Naive thymus-derived CD4-positive, alpha-beta T cell (primary cell): ENCODE results near the gene RAD54L2. TPM values are rescaled to one million over a fixed set of nuclear protein-coding genes. Genes with fewer than 3 reads are reported as not detected.
"Not testable (repeated sequence)": the region's sequence is repeated elsewhere in the genome, so short reads cannot be mapped to it uniquely, and the experiment has no call there.

ENCODE experiments used
- ATAC-seq: fragments of 150-1000 bp; cut with Tn5 transposase; 2 replicates; pipeline ENCODE4 v1.10.0; 2021; ENCODE audit warnings: mild to moderate bottlenecking, moderate library complexity
- CTCF ChIA-PET: fragments of 350-600 bp; sonication (Branson Sonifier 250); formaldehyde crosslinking; loops from one replicate; lab custom pipeline; 2021; ENCODE audit warnings: antibody characterized with exemption; lab: Charles Lee
- POLR2A ChIA-PET: fragments of 350-600 bp; sonication (Branson Sonifier 250); formaldehyde crosslinking; loops from one replicate; lab custom pipeline; 2021; ENCODE audit warnings: antibody characterized with exemption, inconsistent platforms; lab: Charles Lee
- DNase-seq, 9 donors: peaks; one replicate each; pipeline versions ENCODE4 v3.0.0 to v3.0.0-alpha.2; 2020 to 2022; ENCODE audit warnings: mixed read lengths in 1 of 9
- H3K27ac ChIP-seq: one replicate; pipeline ENCODE4 v1.7.0; 2013; ENCODE audit warnings: mild to moderate bottlenecking, low read depth, low read length, moderate library complexity
- H3K27me3 ChIP-seq, 2 donors: one replicate each; pipeline ENCODE4 v1.7.0; 2013; ENCODE audit warnings: low read length in 2 of 2, mild to moderate bottlenecking in 2 of 2, moderate library complexity in 2 of 2; ENCODE audit not compliant: control insufficient read depth in 2 of 2, insufficient read depth in 2 of 2
- H3K36me3 ChIP-seq, 3 experiments: 1 replicate in 2 of 3; 2 replicates in 1 of 3; pipeline ENCODE4 v1.7.0; 2013; ENCODE audit warnings: low read length in 3 of 3, mild to moderate bottlenecking in 3 of 3, moderate library complexity in 1 of 3; ENCODE audit not compliant: insufficient read depth in 3 of 3, control insufficient read depth in 2 of 3
- H3K4me1 ChIP-seq, 2 donors: one replicate each; pipeline ENCODE4 v1.7.0; 2013; ENCODE audit warnings: low read length in 2 of 2, mild to moderate bottlenecking in 2 of 2, moderate library complexity in 1 of 2; ENCODE audit not compliant: control insufficient read depth in 2 of 2, insufficient read depth in 2 of 2
- H3K4me3 ChIP-seq: 2 replicates; pipeline ENCODE4 v1.7.0; 2013; ENCODE audit warnings: mild to moderate bottlenecking, low read length
- H3K9me3 ChIP-seq, 3 experiments: 1 replicate in 2 of 3; 2 replicates in 1 of 3; pipeline ENCODE4 v1.7.0; 2013; ENCODE audit warnings: low read length in 3 of 3; ENCODE audit not compliant: control insufficient read depth in 2 of 3
- H3K27ac Mint-ChIP-seq, 9 donors: one replicate each; pipeline ENCODE4 v1.8.0; 2020 to 2022; ENCODE audit warnings: mixed read lengths in 9 of 9, mild to moderate bottlenecking in 8 of 9, moderate library complexity in 5 of 9, inconsistent platforms in 2 of 9
- H3K27me3 Mint-ChIP-seq, 5 donors: one replicate each; pipeline ENCODE4 v1.8.0; 2021 to 2022; ENCODE audit warnings: mixed read lengths in 5 of 5, mild to moderate bottlenecking in 1 of 5
- H3K36me3 Mint-ChIP-seq, 5 donors: one replicate each; pipeline ENCODE4 v1.8.0; 2020 to 2022; ENCODE audit warnings: mixed read lengths in 5 of 5, mild to moderate bottlenecking in 3 of 5, inconsistent platforms in 1 of 5
- H3K4me1 Mint-ChIP-seq, 7 donors: one replicate each; pipeline ENCODE4 v1.8.0; 2020 to 2022; ENCODE audit warnings: mixed read lengths in 7 of 7, mild to moderate bottlenecking in 3 of 7, inconsistent platforms in 1 of 7
- H3K4me3 Mint-ChIP-seq, 10 donors: one replicate each; pipeline ENCODE4 v1.8.0; 2020 to 2022; ENCODE audit warnings: mild to moderate bottlenecking in 10 of 10, mixed read lengths in 10 of 10, moderate library complexity in 6 of 10, inconsistent platforms in 2 of 10
- H3K9me3 Mint-ChIP-seq, 11 donors: one replicate each; pipeline ENCODE4 v1.8.0; 2020 to 2022; ENCODE audit warnings: mixed read lengths in 11 of 11, mild to moderate bottlenecking in 4 of 11, inconsistent platforms in 1 of 11, moderate library complexity in 1 of 11
- intact Hi-C, 2 donors: fragments of 100-400 bp; cut with micrococcal nuclease; formaldehyde crosslinking; loops; one replicate each; pipeline ENCODE4 v1.15.1; 2023
- polyA plus RNA-seq, 2 donors: library from polyadenylated mRNA; unstranded; fragments of 300-500 nt; fragmentation: Illumina TruSeq; gene quantifications; one replicate each; pipeline ENCODE4 v1.2.3, GENCODE V29; 2021
- total RNA-seq, 6 experiments: library from RNA in 5 of 6; stranded (reverse) in 5 of 6; gene quantifications; 1 replicate in 5 of 6; 2 replicates in 1 of 6; pipeline ENCODE4 v1.2.3 and lab custom pipeline; 2021 to 2026

Gene RAD54L2
- total and polyA plus RNA-seq, 7 experiments from 2014 or later, result 11.2 to 45.2 (median 38.2) TPM

DNA sequence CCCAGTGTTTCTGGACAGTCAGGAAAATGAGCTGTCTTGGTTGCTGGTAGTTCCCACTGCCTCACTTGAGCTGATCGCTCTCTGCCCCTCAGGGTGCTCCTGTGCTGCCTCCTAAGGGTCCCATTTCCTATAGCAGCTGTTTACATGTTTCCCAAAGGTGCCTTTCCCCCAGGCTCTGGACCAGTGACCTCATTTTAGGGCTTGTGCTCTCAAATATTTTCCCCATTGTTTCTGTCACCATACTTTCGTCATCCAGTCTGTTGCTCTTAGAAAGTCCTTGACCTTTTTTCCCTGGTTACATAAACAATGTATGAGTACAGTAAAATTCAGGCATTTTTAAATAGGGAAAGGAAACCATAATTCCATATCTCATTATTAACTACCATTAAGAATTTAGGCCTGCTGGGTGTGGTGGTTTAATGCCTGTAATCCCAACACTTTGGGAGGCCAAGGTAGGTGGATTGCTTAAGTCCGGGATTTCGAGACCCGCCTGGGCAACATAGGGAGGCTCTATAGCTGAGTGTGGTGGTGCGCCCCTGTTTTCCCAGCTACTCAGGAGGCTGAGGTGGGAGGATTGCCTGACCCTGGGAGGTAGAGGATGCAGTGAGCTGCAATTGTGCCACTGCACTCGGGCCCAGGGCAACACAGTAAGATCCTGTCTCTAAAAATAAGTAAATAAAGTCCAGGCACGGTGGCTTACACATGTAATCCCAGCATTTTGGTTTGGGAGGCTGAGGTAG is 11.7 kb downstream of the RAD54L2 start:
- H3K4me1 Mint-ChIP-seq, result peaks cover 0 to 3% (median 0%) of the 10 kb centered on the region in 7 donors
- intact Hi-C loops, result no loop called here

DNA sequence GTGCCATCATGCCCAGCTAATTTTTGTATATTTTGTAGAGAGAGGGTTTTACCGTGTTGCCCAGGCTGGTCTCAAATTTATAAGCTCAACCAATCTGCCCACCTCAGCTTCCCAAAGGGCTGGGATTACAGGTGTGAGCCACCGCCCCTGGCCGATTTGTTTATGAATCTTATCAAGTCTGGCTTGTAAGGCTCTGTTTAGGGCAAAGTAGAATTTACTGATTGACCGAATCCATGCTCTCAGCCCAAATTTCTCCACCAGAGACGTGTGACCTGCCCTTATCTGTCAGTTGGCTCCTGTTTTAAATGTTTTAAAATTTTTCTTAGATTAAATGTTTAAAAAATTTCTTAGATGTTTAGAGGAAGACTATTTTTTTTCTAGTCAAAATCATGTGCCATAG is 19.5 kb downstream of the RAD54L2 start:
- ChIA-PET CTCF (no interaction called here), POLR2A (no interaction called here)
- DNase-seq (no peak), ATAC-seq (no peak)
- Histone ChIP-seq H3K9me3 (no peaks in the 10 kb centered on the region), H3K27me3 (no peaks in the 10 kb centered on the region), H3K4me3 (no peak overlapping the region), H3K36me3 (peaks cover 0 to 35% (median 0%) of the 10 kb centered on the region in 3 experiments), H3K27ac (no peak overlapping the region), H3K4me1 (no peaks in the 10 kb centered on the region)
- no peak overlapping the region for H3K27ac Mint-ChIP-seq
- H3K27me3 Mint-ChIP-seq, result no peaks in the 10 kb centered on the region
- H3K4me1 Mint-ChIP-seq, result peaks cover 3 to 15% (median 8%) of the 10 kb centered on the region in 7 donors
- no peaks in the 10 kb centered on the region for H3K9me3 Mint-ChIP-seq
- peaks cover 0 to 23% (median 11%) of the 10 kb centered on the region in 5 donors for H3K36me3 Mint-ChIP-seq
- no peak overlapping the region for H3K4me3 Mint-ChIP-seq
- intact Hi-C loops, result no loop called here

More for the DNA sequence above, 11.7 kb downstream of the RAD54L2 start:
- no peaks in the 10 kb centered on the region for H3K9me3 Mint-ChIP-seq
- H3K27ac Mint-ChIP-seq, result peak overlapping the region in 2 of 9 donors; percentile 14 to 41
- Histone ChIP-seq H3K9me3 (no peaks in the 10 kb centered on the region), H3K27me3 (no peaks in the 10 kb centered on the region), H3K36me3 (peaks cover 0 to 34% (median 0%) of the 10 kb centered on the region in 3 experiments), H3K27ac (no peak overlapping the region), H3K4me3 (no peak overlapping the region), H3K4me1 (no peaks in the 10 kb centered on the region)
- POLR2A ChIA-PET, result interaction anchor here (0.6 to 1.2 kb wide), 2 partner anchors 49 to 872 kb away, joined by 3 read pairs; no protein-coding TSS in a partner anchor
- CTCF ChIA-PET, result no interaction called here
- no peak overlapping the region for H3K4me3 Mint-ChIP-seq
- ATAC-seq (no peak), DNase-seq (no peak)
- H3K36me3 Mint-ChIP-seq, result peaks cover 0 to 8% (median 0%) of the 10 kb centered on the region in 5 donors
- H3K27me3 Mint-ChIP-seq, result no peaks in the 10 kb centered on the region

DNA sequence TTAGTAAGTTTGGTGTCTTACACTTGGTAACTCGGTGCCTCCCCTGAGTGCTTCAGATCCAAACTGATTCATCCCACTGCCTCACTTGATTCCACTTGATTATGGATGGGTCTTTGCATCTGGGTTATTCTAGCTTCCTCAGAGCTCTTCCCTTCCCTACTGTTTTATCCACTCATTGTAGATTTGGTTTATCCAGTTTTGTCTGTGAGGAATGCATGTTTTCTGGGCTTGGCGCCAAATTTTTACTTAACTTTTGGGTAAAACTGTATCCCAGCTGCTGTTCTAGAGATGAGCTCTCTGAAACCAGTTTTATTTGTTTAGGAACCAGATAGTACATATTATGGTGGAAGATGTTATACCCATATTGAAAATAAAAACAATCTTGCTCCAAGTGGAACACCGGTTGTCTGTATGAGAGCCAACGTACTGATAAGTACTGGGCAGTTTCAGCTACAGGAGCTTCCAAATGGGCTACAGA is 20.9 kb downstream of the RAD54L2 start:
- CTCF ChIA-PET, result interaction anchor here (0.8 kb wide), 1 partner anchor 20 kb away, joined by 3 read pairs; no protein-coding TSS in a partner anchor
- peaks cover 0 to 27% (median 9%) of the 10 kb centered on the region in 5 donors for H3K36me3 Mint-ChIP-seq

DNA sequence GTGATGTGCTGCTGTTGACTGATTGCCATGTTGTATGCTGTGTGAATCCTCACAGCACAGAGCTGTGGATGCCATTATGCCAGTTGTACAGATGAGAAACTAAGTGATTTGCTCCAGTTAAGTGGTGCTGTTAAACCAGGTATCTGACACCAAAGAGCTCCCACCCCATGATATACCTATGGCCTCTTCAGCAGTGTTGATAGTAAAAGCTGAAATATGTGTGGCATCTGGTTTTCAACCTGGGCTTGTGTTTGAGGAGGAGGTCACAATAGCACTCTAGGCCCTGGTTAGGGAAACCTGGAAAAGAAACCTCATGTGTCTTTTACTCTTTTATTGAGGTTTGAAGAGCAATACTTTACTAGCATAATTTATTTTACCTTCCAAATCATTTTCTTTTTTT is 21.4 kb downstream of the RAD54L2 start:
- peak overlapping the region in 1 of 9 donors; percentile 21 for H3K27ac Mint-ChIP-seq
- ATAC-seq (no peak), DNase-seq (no peak)
- no peaks in the 10 kb centered on the region for H3K9me3 ChIP-seq
- CTCF ChIA-PET, result interaction anchor here (0.8 kb wide), 1 partner anchor 21 kb away, joined by 3 read pairs; no protein-coding TSS in a partner anchor
- no peaks in the 10 kb centered on the region for H3K27me3 Mint-ChIP-seq
- no peaks in the 10 kb centered on the region for H3K27me3 ChIP-seq
- peaks cover 0 to 23% (median 0%) of the 10 kb centered on the region in 3 experiments for H3K36me3 ChIP-seq
- H3K9me3 Mint-ChIP-seq, result no peaks in the 10 kb centered on the region
- H3K27ac ChIP-seq, result no peak overlapping the region
- peaks cover 6 to 25% (median 21%) of the 10 kb centered on the region in 7 donors for H3K4me1 Mint-ChIP-seq
- H3K36me3 Mint-ChIP-seq, result peaks cover 0 to 27% (median 9%) of the 10 kb centered on the region in 5 donors
- H3K4me3 ChIP-seq, result no peak overlapping the region
- POLR2A ChIA-PET, result no interaction called here
- intact Hi-C loops, result no loop called here
- H3K4me1 ChIP-seq, result no peaks in the 10 kb centered on the region
- no peak overlapping the region for H3K4me3 Mint-ChIP-seq

More for the DNA sequence above, 20.9 kb downstream of the RAD54L2 start:
- H3K4me1 Mint-ChIP-seq, result peaks cover 6 to 25% (median 21%) of the 10 kb centered on the region in 7 donors
- Histone ChIP-seq H3K4me3 (no peak overlapping the region), H3K27me3 (no peaks in the 10 kb centered on the region), H3K9me3 (no peaks in the 10 kb centered on the region), H3K36me3 (peaks cover 0 to 27% (median 0%) of the 10 kb centered on the region in 3 experiments), H3K4me1 (no peaks in the 10 kb centered on the region), H3K27ac (no peak overlapping the region)
- DNase-seq (no peak), ATAC-seq (no peak)
- H3K27ac Mint-ChIP-seq, result peak overlapping the region in 1 of 9 donors; percentile 7
- POLR2A ChIA-PET, result interaction anchor here (0.8 kb wide), 1 partner anchor 15 kb away, joined by 3 read pairs; no protein-coding TSS in a partner anchor
- no peaks in the 10 kb centered on the region for H3K9me3 Mint-ChIP-seq
- intact Hi-C loops, result no loop called here
- no peak overlapping the region for H3K4me3 Mint-ChIP-seq
- no peaks in the 10 kb centered on the region for H3K27me3 Mint-ChIP-seq

DNA sequence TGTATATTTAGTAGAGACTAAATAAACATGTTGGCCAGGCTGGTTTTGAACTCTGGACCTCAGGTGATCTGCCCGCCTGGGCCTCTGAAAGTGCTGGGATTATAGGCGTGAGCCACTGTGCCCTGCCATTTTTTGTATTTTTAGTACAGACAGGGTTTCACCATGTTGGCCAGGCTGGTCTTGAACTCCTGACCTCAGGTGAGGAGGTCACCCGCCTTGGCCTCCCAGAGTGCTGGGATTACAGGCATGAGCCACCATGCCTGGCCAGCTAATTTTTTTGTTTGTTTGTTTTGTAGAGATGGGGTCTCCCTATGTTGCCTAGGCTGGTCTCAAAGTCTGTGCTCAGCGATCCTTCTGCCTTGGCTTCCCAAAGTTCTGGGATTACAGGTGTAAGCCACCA is 23.9 kb downstream of the RAD54L2 start:
- peaks cover 0 to 29% (median 11%) of the 10 kb centered on the region in 5 donors for H3K36me3 Mint-ChIP-seq
- H3K27ac Mint-ChIP-seq, ATAC-seq, H3K4me3 Mint-ChIP-seq, intact Hi-C loops, CTCF ChIA-PET, H3K4me3 ChIP-seq, H3K9me3 ChIP-seq, H3K27me3 Mint-ChIP-seq, H3K27me3 ChIP-seq, H3K9me3 Mint-ChIP-seq, H3K4me1 ChIP-seq, DNase-seq, H3K27ac ChIP-seq: not testable (repeated sequence)
- H3K4me1 Mint-ChIP-seq, result peaks cover 6 to 40% (median 33%) of the 10 kb centered on the region in 7 donors
- peaks cover 0 to 16% (median 0%) of the 10 kb centered on the region in 3 experiments for H3K36me3 ChIP-seq
- POLR2A ChIA-PET, result interaction anchor here (0.6 kb wide), 1 partner anchor 21 kb away, joined by 3 read pairs; no protein-coding TSS in a partner anchor

DNA sequence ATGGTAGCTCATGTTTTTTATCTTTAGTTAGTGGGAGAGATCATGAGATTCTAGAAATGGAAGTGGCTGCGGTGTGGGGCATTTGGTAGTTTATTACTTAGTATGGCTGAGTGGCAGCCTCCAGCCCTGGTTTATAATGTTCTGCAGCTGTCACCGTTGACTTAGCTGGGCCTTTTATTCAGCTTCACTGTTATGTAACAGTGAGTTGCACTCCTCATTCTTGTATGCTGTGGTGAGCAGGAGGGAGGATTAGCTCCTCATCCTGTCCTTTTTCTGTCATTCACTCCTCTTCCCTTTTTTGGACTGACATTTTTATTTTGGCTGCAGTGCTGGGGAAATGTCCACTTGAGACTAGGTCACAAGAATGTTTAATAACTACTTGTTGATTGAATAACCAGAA is 29.5 kb downstream of the RAD54L2 start:
- Histone ChIP-seq H3K27ac (no peak overlapping the region), H3K4me3 (no peak overlapping the region), H3K36me3 (peaks cover 0 to 3% (median 0%) of the 10 kb centered on the region in 3 experiments), H3K4me1 (no peaks in the 10 kb centered on the region), H3K9me3 (no peaks in the 10 kb centered on the region), H3K27me3 (no peaks in the 10 kb centered on the region)
- peak overlapping the region in 6 of 9 donors; percentile 26 to 46 (median 34) for H3K27ac Mint-ChIP-seq
- H3K4me3 Mint-ChIP-seq, result no peak overlapping the region
- no peaks in the 10 kb centered on the region for H3K27me3 Mint-ChIP-seq
- no peaks in the 10 kb centered on the region for H3K9me3 Mint-ChIP-seq
- H3K4me1 Mint-ChIP-seq, result peaks cover 3 to 41% (median 38%) of the 10 kb centered on the region in 7 donors
- intact Hi-C loops, result no loop called here
- ChIA-PET POLR2A (no interaction called here), CTCF (no interaction called here)
- H3K36me3 Mint-ChIP-seq, result peaks cover 0 to 22% (median 14%) of the 10 kb centered on the region in 5 donors
- no peak for DNase-seq
- no peak for ATAC-seq
